ENCODE results near the gene SAA2. TPM values are rescaled to one million over a fixed set of nuclear protein-coding genes. Genes with fewer than 3 reads are reported as not detected.
"Not testable (repeated sequence)": the region's sequence is repeated elsewhere in the genome, so short reads cannot be mapped to it uniquely, and the experiment has no call there.

The SAA2 gene
- total RNA-seq, 2 experiments from 2014 or later = not detected

DNA sequence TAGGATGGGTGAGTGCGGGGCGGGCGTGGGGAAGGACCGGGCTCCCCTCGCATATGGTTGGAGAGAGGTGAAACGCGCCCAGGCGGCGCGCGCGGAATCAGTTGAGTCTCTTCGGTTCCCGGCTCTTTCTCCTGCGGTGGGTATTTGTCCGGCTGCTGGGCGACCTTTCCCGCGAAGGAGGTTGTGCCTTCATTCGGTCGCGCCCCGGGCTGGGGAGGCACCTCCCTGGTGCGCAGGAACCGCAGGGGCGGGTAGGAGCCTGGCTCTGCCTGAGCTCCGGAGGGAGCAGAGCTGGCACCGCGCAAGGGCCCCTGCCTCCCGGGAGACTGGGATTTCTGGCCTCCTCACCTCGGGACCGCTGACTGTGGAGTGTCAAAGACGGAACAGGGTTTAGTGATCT, 39.4 kb downstream of the SAA2 start:
- peaks cover 52% of the 10 kb centered on the region for H3K27me3 Mint-ChIP-seq (ENCODE audit: low read depth)
- intact Hi-C loops (cut with micrococcal nuclease) = no loop called here
- H3K4me1 Mint-ChIP-seq (ENCODE audit: low read depth) = no peaks in the 10 kb centered on the region
- H3K4me3 Mint-ChIP-seq = no peak overlapping the region
- no peak for DNase-seq
- no peak overlapping the region for H3K27ac Mint-ChIP-seq
- H3K9me3 Mint-ChIP-seq = no peaks in the 10 kb centered on the region
- no peaks in the 10 kb centered on the region for H3K36me3 Mint-ChIP-seq (ENCODE audit: low read depth)
- CTCF ChIA-PET = no interaction called here

DNA sequence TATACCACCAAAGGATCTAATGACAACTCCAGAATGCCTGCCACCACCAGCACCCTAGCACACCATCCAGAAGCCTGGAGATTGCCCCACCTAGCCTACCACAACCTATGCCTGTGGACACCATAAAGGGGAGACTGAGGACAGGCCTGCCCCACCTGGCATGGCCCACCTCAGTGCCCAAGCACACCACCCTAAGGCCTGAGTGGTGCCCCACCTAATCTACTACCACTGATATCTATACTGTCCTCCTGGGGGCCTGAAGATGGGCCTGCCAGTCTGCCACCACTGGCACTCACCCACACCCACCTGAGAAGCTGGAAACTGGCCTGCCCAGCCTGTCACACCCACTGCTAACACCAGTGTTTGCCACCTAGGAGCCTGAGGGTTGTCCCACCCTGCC, 43.7 kb downstream of the SAA2 start:
- CTCF ChIA-PET = interaction anchor here (0.9 to 1.8 kb wide), 5 partner anchors 8 to 96 kb away, joined by 3 to 6 read pairs (median 5); no protein-coding TSS in a partner anchor
- Mint-ChIP-seq H3K4me1 (ENCODE audit: low read depth) (no peaks in the 10 kb centered on the region), H3K36me3 (ENCODE audit: low read depth) (no peaks in the 10 kb centered on the region), H3K4me3 (no peak overlapping the region), H3K9me3 (no peaks in the 10 kb centered on the region), H3K27me3 (ENCODE audit: low read depth) (peaks cover 47% of the 10 kb centered on the region), H3K27ac (no peak overlapping the region)
- DNase-seq = no peak
- intact Hi-C loops (cut with micrococcal nuclease) = loop anchor here (1.0 kb wide), 1 partner anchor 89 kb away; no protein-coding TSS in a partner anchor

DNA sequence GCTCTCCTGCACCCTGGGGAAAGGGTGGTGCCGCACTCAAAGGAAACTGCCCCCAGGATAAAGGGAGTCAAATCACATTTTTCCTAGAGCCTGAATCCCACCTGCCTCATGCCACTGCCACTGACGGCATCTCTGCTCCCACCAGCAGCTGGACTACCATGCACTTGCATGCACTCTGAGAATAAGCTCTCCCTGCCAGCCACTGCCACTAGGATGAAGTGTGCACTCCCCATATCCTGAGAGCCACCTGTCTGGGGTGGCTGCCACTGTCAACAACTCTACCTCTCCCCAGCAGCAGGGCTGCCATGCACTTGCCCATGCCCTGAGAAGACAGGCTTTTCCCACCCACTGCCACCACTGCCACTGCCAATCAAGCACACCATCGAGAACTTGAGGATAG, 44.2 kb downstream of the SAA2 start:
- intact Hi-C loops (cut with micrococcal nuclease) = loop anchor here (1.0 kb wide), 1 partner anchor 89 kb away; no protein-coding TSS in a partner anchor
- Mint-ChIP-seq H3K4me1 (ENCODE audit: low read depth) (no peaks in the 10 kb centered on the region), H3K27me3 (ENCODE audit: low read depth) (peaks cover 43% of the 10 kb centered on the region), H3K9me3 (no peaks in the 10 kb centered on the region), H3K27ac (no peak overlapping the region), H3K4me3 (no peak overlapping the region), H3K36me3 (ENCODE audit: low read depth) (no peaks in the 10 kb centered on the region)
- CTCF ChIA-PET = interaction anchor here (0.6 to 2.4 kb wide), 13 partner anchors 8 to 473 kb away, joined by 3 to 24 read pairs (median 3); no protein-coding TSS in a partner anchor
- no peak for DNase-seq

DNA sequence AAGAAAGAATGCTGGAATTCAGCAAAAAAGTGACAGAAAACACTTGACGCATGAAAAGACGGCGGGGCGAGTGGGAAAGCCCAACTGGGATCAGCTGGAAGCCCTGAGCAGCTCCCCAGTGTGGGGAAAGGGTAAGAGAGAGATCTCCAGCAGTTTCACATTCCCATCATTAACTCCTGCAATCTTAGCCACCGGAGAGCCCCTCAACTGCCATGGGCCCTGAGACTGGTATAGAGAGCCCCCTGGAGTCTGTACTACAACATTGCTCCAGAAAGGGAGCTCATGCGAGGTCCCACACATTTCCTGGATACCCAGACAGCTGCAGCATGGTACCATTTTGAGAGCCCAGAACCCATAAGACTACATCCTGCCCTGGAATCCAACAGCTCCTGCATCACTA, 44.7 kb downstream of the SAA2 start:
- intact Hi-C loops (cut with micrococcal nuclease) = loop anchor here (1.0 kb wide), 1 partner anchor 88 kb away; no protein-coding TSS in a partner anchor
- no peak overlapping the region for H3K27ac Mint-ChIP-seq
- H3K4me1 Mint-ChIP-seq (ENCODE audit: low read depth) = no peaks in the 10 kb centered on the region
- H3K9me3 Mint-ChIP-seq = no peaks in the 10 kb centered on the region
- no peak overlapping the region for H3K4me3 Mint-ChIP-seq
- H3K36me3 Mint-ChIP-seq (ENCODE audit: low read depth) = no peaks in the 10 kb centered on the region
- CTCF ChIA-PET = interaction anchor here (0.6 to 2.4 kb wide), 14 partner anchors 9 to 473 kb away, joined by 3 to 24 read pairs (median 3); no protein-coding TSS in a partner anchor
- peaks cover 38% of the 10 kb centered on the region for H3K27me3 Mint-ChIP-seq (ENCODE audit: low read depth)
- no peak for DNase-seq

DNA sequence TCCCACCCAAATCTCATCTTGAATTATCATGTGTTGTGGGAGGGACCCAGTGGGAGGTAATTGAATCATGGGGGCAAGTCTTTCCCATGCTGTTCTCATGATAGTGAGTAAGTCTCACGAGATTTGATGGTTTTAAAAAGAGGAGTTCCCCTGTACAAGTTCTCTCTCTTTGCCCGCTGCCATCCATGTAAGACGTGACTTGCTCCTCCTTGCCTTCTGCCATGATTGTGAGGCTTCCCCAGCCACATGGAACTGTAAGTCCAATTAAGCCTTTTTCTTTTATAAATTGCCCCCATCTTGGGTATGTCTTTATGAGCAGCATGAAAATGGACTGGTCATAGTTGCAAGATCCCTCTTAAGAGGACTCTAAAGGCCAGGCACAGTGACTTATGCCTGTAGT, 50.7 kb downstream of the SAA2 start:
- H3K36me3 Mint-ChIP-seq (ENCODE audit: low read depth); H3K27me3 Mint-ChIP-seq (ENCODE audit: low read depth); CTCF ChIA-PET; DNase-seq; H3K27ac Mint-ChIP-seq; H3K9me3 Mint-ChIP-seq; H3K4me1 Mint-ChIP-seq (ENCODE audit: low read depth); H3K4me3 Mint-ChIP-seq; intact Hi-C loops (cut with micrococcal nuclease): not testable (repeated sequence)

DNA sequence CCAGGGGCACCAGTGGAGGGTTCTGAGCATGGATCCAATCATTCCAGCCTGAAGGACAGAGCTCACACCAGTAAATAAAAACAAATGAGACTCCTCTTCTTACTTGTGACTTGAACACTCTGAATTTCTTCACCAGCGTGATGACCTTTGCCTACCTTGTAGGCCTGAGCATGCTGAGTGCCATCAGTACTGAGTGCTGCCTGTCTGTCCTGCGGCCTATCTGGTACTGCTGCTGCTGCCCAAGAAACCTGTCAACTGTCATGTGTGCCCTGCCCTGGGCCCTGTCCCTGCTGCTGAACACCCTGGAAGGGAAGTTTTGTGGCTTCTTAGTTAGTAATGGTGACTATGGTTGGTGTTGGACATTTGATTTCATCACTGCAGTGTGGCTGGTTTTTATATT, 51.9 kb downstream of the SAA2 start:
- no peak for DNase-seq
- Mint-ChIP-seq H3K27ac (no peak overlapping the region), H3K36me3 (ENCODE audit: low read depth) (no peaks in the 10 kb centered on the region), H3K4me1 (ENCODE audit: low read depth) (no peaks in the 10 kb centered on the region), H3K4me3 (no peak overlapping the region), H3K27me3 (ENCODE audit: low read depth) (peaks cover 6% of the 10 kb centered on the region), H3K9me3 (no peaks in the 10 kb centered on the region)
- intact Hi-C loops (cut with micrococcal nuclease) = no loop called here
- CTCF ChIA-PET = no interaction called here

Other genes starting within 250 kb of the SAA2 start
- 10 to 100 TPM; 40.2 to 41.7 TPM for gene SERGEF, start 235.6 kb downstream of the SAA2 start, total RNA-seq
- gene TPH1, start 202.4 kb downstream of the SAA2 start, total RNA-seq = under 1 TPM in 1 of 2 experiments, not detected in 1; 0.47 TPM
- gene SAAL1, start 142.6 kb downstream of the SAA2 start, total RNA-seq = 10 to 100 TPM; 36.4 to 37.0 TPM
- not detected for gene MRGPRX3, start 116.1 kb downstream of the SAA2 start, total RNA-seq
- not detected for gene MRGPRX4, start 75.8 kb downstream of the SAA2 start, total RNA-seq
- gene SAA4, start 11.9 kb downstream of the SAA2 start, total RNA-seq = not detected
- not detected for gene SAA1, start 17.6 kb upstream of the SAA2 start, total RNA-seq
- gene HPS5, start 73.5 kb upstream of the SAA2 start, total RNA-seq = 10 to 100 TPM; 21.7 to 21.9 TPM
- 10 to 100 TPM; 33.4 to 34.1 TPM for gene GTF2H1, start 73.9 kb upstream of the SAA2 start, total RNA-seq
- 1,000 to 10,000 TPM; 1,317 to 1,360 TPM for gene LDHA, start 145.9 kb upstream of the SAA2 start, total RNA-seq
- gene LDHC, start 163.7 kb upstream of the SAA2 start, total RNA-seq = not detected
- gene LDHAL6A, start 207.2 kb upstream of the SAA2 start, total RNA-seq = under 1 TPM; 0.12 to 0.19 TPM